ENCODE measurements around the gene GDNF.

DNA sequence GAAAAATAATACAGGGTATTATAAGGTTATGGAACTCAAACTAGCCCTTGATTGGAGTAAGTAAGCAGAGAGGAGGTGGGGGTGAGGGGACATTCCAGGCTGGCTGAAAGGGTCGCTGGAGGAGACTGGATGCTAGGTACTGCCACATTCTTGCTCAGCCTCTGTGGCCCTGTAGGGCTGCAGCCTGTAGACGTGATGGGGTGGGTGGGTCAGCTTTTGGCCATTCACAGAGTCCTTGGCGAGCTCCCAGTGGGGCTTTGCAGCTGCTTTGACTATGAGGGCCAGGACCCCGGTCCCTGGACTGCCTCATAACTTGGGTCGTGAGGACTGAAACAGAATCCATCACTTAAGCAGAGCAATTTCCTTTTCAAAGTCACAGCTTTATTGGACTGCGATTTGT, 4.2 kb upstream of the GDNF start:
- TF ChIP-seq TAF1 (conservative IDR thresholded peaks at IDR 0.05) (no peak), RAD21 (IDR thresholded peaks at IDR 0.05) (no peak), RXRA (IDR thresholded peaks at IDR 0.05) (no peak), SP1 (IDR thresholded peaks at IDR 0.05) (no peak), GABPA (IDR thresholded peaks at IDR 0.05 in 1 of 2, conservative IDR thresholded peaks at IDR 0.05 in 1 of 2) (no peak), YY1 (IDR thresholded peaks at IDR 0.05) (no peak)
- TF ChIP-seq, protein P1, sequence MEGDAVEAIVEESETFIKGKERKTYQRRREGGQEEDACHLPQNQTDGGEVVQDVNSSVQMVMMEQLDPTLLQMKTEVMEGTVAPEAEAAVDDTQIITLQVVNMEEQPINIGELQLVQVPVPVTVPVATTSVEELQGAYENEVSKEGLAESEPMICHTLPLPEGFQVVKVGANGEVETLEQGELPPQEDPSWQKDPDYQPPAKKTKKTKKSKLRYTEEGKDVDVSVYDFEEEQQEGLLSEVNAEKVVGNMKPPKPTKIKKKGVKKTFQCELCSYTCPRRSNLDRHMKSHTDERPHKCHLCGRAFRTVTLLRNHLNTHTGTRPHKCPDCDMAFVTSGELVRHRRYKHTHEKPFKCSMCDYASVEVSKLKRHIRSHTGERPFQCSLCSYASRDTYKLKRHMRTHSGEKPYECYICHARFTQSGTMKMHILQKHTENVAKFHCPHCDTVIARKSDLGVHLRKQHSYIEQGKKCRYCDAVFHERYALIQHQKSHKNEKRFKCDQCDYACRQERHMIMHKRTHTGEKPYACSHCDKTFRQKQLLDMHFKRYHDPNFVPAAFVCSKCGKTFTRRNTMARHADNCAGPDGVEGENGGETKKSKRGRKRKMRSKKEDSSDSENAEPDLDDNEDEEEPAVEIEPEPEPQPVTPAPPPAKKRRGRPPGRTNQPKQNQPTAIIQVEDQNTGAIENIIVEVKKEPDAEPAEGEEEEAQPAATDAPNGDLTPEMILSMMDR (IDR thresholded peaks at IDR 0.05; ENCODE audit: low read depth, low read length, missing input control): no peak
- TF ChIP-seq, protein P2, sequence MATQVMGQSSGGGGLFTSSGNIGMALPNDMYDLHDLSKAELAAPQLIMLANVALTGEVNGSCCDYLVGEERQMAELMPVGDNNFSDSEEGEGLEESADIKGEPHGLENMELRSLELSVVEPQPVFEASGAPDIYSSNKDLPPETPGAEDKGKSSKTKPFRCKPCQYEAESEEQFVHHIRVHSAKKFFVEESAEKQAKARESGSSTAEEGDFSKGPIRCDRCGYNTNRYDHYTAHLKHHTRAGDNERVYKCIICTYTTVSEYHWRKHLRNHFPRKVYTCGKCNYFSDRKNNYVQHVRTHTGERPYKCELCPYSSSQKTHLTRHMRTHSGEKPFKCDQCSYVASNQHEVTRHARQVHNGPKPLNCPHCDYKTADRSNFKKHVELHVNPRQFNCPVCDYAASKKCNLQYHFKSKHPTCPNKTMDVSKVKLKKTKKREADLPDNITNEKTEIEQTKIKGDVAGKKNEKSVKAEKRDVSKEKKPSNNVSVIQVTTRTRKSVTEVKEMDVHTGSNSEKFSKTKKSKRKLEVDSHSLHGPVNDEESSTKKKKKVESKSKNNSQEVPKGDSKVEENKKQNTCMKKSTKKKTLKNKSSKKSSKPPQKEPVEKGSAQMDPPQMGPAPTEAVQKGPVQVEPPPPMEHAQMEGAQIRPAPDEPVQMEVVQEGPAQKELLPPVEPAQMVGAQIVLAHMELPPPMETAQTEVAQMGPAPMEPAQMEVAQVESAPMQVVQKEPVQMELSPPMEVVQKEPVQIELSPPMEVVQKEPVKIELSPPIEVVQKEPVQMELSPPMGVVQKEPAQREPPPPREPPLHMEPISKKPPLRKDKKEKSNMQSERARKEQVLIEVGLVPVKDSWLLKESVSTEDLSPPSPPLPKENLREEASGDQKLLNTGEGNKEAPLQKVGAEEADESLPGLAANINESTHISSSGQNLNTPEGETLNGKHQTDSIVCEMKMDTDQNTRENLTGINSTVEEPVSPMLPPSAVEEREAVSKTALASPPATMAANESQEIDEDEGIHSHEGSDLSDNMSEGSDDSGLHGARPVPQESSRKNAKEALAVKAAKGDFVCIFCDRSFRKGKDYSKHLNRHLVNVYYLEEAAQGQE (IDR thresholded peaks at IDR 0.05): no peak
- TF ChIP-seq, protein P3, sequence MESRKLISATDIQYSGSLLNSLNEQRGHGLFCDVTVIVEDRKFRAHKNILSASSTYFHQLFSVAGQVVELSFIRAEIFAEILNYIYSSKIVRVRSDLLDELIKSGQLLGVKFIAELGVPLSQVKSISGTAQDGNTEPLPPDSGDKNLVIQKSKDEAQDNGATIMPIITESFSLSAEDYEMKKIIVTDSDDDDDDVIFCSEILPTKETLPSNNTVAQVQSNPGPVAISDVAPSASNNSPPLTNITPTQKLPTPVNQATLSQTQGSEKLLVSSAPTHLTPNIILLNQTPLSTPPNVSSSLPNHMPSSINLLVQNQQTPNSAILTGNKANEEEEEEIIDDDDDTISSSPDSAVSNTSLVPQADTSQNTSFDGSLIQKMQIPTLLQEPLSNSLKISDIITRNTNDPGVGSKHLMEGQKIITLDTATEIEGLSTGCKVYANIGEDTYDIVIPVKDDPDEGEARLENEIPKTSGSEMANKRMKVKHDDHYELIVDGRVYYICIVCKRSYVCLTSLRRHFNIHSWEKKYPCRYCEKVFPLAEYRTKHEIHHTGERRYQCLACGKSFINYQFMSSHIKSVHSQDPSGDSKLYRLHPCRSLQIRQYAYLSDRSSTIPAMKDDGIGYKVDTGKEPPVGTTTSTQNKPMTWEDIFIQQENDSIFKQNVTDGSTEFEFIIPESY (IDR thresholded peaks at IDR 0.05): no peak
- TF ChIP-seq, protein P4, sequence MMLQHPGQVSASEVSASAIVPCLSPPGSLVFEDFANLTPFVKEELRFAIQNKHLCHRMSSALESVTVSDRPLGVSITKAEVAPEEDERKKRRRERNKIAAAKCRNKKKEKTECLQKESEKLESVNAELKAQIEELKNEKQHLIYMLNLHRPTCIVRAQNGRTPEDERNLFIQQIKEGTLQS (IDR thresholded peaks at IDR 0.05): no peak

Measured in liver (tissue), 3 donors.